Adipose tissue (tissue), 3 donors: ENCODE data around the gene NLGN2. TPM values are rescaled to one million over a fixed set of nuclear protein-coding genes. Genes with fewer than 3 reads are reported as not detected.
"Not testable (repeated sequence)": the region's sequence is repeated elsewhere in the genome, so short reads cannot be mapped to it uniquely, and the experiment has no call there.

Source experiments
- H3K27ac ChIP-seq: one replicate; pipeline ENCODE4 v1.5.1; 2013; ENCODE audit warnings: low read depth, low read length
- WGBS, 3 donors: extraction: QIAGEN DNeasy Blood & Tissue Kit; methylation state at CpG; one replicate each; pipeline ENCODE4 v1.1.7; 2013; 5-methylcytosine and 5-hydroxymethylcytosine counted together
- polyA plus RNA-seq, 3 donors: library from polyadenylated mRNA; stranded (reverse); fragments of 200-250 nt; gene quantifications; one replicate each; pipeline ENCODE4 v1.2.3, GENCODE V29; 2013
- donor health status: healthy with polysubstance abuse.
- donor health status: Bipolar disorder and iron deficiency.
- donor health status: healthy.

The NLGN2 gene
- 10 to 100 TPM in 2 of 3 donors, 1 to 10 TPM in 1; 2.9 to 11.4 (median 10.5) TPM for polyA plus RNA-seq

GRCh38 chr17:7407485-7408251 is at the start of gene NLGN2:
Gene NLGN2 (plus strand): TSS chr17:7407845. CDS start chr17:7408256, 411 bp downstream.
- no peak within 1 kb of the TSS for H3K27ac ChIP-seq
- 46 to 55% (median 54%) methylated on average over 9 to 11 of the region's 12 CpGs for WGBS, 3 donors

DNA sequence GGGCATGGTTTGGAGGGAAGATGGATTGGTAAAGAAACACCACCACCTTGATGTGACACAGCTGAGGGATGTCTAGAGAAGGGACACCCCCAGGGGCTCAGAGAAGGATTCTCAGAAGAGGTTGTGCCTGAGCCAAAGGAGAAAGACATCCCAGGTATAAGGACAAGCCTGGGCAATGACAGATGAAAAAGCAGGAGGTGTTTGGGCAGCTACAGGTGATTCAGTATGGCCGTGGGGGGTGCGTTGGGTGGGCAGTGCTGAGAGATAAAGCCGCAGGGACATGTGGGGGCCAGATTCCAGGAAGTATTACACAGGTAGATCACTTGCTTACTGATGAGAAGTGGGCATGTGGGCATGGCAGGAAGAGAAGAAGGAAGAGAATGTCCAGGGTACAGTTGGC is 45.7 kb upstream of the NLGN2 start:
- 58 to 65% (median 60%) methylated on average over 3 of the region's 3 CpGs for WGBS, 3 donors
- no peak overlapping the region for H3K27ac ChIP-seq

DNA sequence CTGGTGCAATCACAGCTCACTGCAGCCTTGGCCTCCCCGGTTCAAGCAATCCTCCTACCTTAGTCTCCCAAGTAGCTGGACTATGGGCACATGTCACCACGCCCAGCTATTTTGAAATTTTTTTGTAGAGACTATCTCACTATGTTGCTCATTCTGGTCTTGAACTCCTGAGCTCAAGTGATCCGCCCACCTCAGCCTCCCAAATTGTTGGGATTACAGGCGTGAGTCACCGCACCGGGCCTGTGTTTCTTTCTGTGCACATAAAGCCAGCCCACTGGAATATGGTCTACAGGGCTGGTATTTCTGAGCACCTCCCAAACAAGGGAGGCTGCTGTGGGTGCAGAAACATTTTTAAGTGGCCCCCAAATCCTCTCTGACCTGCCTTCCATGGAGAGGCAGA is 44.3 kb upstream of the NLGN2 start:
- H3K27ac ChIP-seq: no peak overlapping the region

GRCh38 chr17:7365963-7366362 is 41.7 kb upstream of the NLGN2 start:
- 90 to 93% (median 91%) methylated on average over 6 of the region's 7 CpGs for WGBS, 3 donors
- not testable (repeated sequence) for H3K27ac ChIP-seq

More for the DNA sequence above, 44.3 kb upstream of the NLGN2 start:
- 84 to 96% (median 94%) methylated on average over 6 of the region's 6 CpGs for WGBS, 3 donors

DNA sequence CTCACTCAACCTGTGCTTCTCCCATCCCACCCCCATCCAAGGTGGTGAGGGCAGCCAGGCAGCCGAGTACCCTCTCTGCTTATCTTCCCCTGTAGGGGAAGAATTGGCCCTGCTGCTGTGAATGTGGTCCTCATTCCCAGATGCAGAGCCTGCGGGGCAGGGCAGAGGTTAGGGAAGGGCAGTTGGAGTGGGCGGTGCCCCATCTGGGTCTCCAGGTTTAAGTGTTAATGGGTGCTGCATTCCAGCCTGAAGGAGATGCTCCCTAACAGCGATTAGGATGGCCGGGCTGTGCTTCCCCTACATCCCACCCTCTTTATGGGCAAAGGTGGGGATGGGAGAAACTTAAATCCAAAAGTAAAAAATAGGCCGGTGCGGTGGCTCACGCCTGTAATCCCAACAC is 40.6 kb upstream of the NLGN2 start:
- 82 to 91% (median 86%) methylated on average over 8 of the region's 8 CpGs for WGBS, 3 donors
- H3K27ac ChIP-seq: no peak overlapping the region

- WGBS, 3 donors: 64 to 72% (median 67%) methylated on average over 13 of the region's 13 CpGs
- no peak overlapping the region for H3K27ac ChIP-seq
Measured at GRCh38 chr17:7367918-7368598, 39.6 kb upstream of the NLGN2 start.

DNA sequence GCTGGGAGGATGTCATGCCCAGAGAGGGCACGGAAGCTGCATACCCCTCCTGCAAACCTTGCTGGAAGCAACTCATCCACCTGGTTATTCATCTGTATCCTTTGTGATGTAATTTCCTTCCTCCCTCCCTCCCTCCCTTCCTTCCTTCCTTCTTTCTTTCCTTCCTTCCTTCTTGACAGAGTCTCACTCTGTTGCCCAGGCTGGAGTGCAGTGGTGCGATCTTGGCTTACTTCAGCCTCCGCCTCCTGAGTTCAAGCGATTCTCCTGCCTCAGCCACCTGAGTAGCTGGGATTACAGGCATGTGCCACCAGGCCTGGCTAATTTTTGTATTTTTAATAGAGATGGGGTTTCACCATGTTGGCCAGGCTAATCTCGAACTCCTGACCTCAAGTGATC is 39.0 kb upstream of the NLGN2 start:
- 80 to 83% (median 81%) methylated on average over 5 of the region's 5 CpGs for WGBS, 3 donors
- not testable (repeated sequence) for H3K27ac ChIP-seq

DNA sequence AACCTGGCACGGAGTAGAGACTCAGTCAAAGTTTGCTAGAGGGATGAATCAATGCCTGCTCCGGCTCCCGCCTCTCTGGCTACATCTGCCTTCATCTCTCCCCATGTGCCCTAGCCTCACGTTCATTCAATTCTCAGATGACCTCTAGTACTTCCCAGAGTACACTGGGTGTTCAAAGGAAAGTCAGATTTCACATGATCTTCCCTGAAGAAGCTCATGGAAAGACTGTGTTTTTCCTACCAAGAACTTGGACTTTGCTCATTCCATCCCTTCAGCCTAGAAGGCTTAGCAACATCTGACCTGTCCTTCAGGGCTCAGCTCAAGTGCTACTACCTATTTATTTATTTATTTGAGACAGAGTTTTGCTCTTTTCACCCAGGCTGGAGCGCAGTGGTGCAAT is 37.8 kb upstream of the NLGN2 start:
- 59 to 91% (median 79%) methylated on average over 5 of the region's 5 CpGs for WGBS, 3 donors
- no peak overlapping the region for H3K27ac ChIP-seq

DNA sequence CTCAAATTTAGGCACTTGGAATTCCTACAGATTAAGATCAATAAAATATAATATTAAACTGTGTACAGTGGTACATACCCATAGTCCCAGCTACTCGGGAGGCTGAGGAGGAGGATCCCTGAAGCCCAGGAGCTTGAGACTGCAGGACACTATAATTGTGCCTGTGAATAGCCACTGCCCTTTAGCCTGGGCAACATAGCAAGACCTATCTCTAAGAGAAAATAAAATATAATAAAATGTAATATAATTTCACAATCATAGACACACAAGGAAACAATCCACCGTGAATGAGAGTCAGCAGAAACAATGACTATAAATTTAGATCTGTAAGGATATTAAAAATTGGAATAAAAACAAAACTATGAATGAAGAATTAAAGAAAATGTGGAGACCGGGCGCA is 36.8 kb upstream of the NLGN2 start:
- 78 to 87% (median 85%) methylated on average over 4 of the region's 4 CpGs for WGBS, 3 donors
- H3K27ac ChIP-seq: no peak overlapping the region

DNA sequence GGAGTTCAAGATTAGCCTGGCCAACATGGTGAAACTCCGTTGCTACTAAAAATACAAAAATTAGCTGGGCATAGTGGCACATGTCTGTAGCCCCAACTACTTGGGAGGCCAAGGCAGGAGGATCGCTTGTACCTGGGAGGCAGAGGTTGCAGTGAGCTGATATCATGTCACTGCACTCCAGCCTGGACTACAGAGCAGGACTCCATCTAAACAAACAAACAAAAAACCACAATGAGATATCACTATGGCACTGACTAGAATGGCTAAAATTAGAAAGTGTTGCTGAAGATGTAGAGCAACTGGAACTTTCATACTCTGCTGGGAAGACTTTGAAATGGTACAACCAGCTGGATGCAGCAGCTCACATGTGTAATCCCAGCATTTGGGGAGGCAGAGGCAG is 33.3 kb upstream of the NLGN2 start:
- WGBS, 3 donors: 89 to 95% (median 94%) methylated on average over 2 of the region's 2 CpGs
- H3K27ac ChIP-seq: no peak overlapping the region

GRCh38 chr17:7379134-7379533 is 28.5 kb upstream of the NLGN2 start:
- WGBS, 3 donors: 96 to 98% (median 98%) methylated on average over 3 of the region's 3 CpGs
- H3K27ac ChIP-seq: no peak overlapping the region

- no peak overlapping the region for H3K27ac ChIP-seq
- WGBS, 3 donors: 11 to 32% (median 30%) methylated on average over 7 of the region's 7 CpGs
Measured at GRCh38 chr17:7380321-7380720, 27.3 kb upstream of the NLGN2 start.

GRCh38 chr17:7380855-7381683 is 26.6 kb upstream of the NLGN2 start, which contains the start of gene TNK1:
Gene TNK1 (plus strand): TSS chr17:7381089. CDS start chr17:7382927, 1,838 bp downstream.
- no peak within 1 kb of the TSS for H3K27ac ChIP-seq
- 4 to 5% (median 5%) methylated on average over 31 to 52 of the region's 52 CpGs for WGBS, 3 donors

GRCh38 chr17:7382901-7383300 is 24.7 kb upstream of the NLGN2 start:
- WGBS, 3 donors: 90 to 93% (median 91%) methylated on average over 10 of the region's 10 CpGs

DNA sequence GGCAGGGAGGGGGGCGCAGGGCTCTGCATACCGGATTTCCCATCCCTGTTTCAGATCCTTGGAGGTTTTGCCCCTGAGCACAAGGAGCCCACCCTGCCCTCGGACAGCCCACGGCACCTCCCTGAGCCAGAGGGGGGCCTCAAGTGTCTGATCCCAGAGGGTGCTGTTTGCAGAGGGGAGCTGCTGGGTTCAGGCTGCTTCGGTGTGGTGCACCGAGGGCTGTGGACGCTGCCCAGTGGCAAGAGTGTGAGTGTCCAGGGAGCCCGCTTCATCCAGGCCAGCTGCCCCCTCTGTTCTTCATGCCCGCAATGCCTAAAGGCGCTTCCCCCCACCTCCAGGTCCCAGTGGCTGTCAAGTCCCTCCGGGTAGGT is 24.3 kb upstream of the NLGN2 start:
- 76 to 88% (median 84%) methylated on average over 11 of the region's 11 CpGs for WGBS, 3 donors
- H3K27ac ChIP-seq: no peak overlapping the region

More at GRCh38 chr17:7382901-7383300, 24.7 kb upstream of the NLGN2 start:
- no peak overlapping the region for H3K27ac ChIP-seq

- 12 to 66% (median 14%) methylated on average over 56 to 65 of the region's 65 CpGs for WGBS, 3 donors
- no peak overlapping the region for H3K27ac ChIP-seq
Measured at GRCh38 chr17:7383742-7384488, 23.7 kb upstream of the NLGN2 start.

GRCh38 chr17:7384489-7385081 is 23.1 kb upstream of the NLGN2 start:
- 51 to 81% (median 60%) methylated on average over 21 to 23 of the region's 23 CpGs for WGBS, 3 donors
- H3K27ac ChIP-seq: no peak overlapping the region

DNA sequence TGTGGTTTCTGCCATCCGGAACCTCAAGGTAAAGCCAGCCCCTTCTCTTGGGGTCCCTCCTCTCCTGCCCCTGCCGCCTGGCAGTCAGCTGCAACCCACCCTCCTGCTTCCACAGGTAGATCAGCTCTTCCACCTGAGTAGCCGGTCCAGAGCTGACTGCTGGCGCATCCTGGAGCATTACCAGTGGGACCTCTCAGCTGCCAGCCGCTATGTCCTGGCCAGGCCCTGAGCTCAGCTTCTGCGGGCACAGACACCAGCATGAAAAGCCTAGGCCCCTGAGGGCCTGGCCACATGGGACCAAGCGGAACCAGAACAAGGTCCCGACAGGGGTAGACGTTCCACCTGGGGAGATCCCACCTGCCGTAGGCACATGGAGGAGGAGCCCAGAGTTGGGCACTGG is 18.8 kb upstream of the NLGN2 start:
- WGBS, 3 donors: 95 to 98% (median 97%) methylated on average over 10 of the region's 10 CpGs
- no peak overlapping the region for H3K27ac ChIP-seq
